ENCODE results near the gene FARP1. TPM values are rescaled to one million over a fixed set of nuclear protein-coding genes. Genes with fewer than 3 reads are reported as not detected.

Gene FARP1
- polyA plus RNA-seq, 2 donors = 2.2 to 2.3 TPM

DNA sequence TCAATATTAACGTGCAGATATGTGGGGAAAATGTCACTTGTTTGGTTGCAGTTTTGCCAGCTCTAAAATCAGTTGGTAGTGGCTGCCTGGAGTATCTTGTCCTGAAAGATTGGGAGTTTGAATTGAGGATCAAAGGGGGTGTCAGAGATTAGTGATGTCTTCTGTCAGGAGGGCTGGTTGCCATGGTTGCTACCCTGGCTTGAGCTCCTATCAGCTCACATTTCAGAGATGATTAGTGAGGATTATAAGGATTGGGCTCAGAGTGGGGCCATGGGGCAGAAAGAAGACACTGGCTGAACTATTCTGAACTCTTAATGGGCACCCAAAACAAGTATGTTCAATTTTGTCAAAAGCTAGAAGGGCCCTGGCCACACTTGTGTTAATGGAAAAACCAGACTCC, 129.7 kb downstream of the FARP1 start:
- H3K4me1 ChIP-seq (ENCODE audit: control insufficient read depth in 2 of 2, insufficient read depth in 2 of 2, low read length in 1 of 2) = no peaks in the 10 kb centered on the region
- H3K27ac ChIP-seq (ENCODE audit: low read depth in 2 of 2, low read length in 1 of 2) = no peak overlapping the region
- no peak overlapping the region for H3K4me3 ChIP-seq (ENCODE audit: low read depth in 1 of 2, low read length in 2 of 2)

DNA sequence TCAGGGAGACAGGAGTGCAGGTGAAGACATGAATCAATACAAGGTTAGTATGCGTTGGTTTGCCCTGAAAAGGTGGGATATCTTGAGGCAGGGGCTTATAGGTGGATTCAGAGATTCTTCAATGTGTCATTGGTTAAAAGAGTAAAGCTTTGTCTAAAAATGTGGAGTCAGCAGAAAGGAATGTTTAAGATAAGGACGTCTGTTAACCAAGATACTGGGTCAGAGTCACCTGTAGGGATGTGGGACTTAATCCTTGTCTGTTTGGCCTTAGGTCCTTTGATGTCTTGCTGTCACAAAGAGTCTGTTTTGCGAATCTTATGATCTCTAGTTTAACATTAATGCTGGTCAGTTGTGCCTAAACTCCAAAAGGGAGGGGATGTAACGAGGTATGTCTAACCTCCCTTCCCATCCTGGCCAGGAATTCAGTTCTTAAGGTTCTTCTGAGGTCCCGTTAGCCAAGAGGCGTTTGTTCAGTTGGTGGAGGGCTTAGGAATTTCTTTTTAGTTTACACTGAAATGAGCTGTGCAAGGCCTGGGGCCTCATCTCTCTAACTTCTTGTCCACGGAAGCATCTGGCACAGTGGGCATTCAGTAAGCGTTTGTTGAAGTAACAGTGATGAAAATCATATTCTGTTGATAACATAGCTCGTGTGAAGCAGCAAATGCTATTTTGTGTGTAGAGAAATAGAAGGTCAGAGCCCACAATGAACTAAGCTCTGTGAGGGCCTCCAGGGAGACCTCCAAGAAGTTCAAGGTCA, 130.4 kb downstream of the FARP1 start:
- H3K4me3 ChIP-seq (ENCODE audit: low read depth in 1 of 2, low read length in 2 of 2) = no peak overlapping the region
- H3K27me3 ChIP-seq (ENCODE audit: control insufficient read depth in 1 of 2, insufficient read depth in 2 of 2, low read length in 2 of 2) = no peaks in the 10 kb centered on the region
- no peak overlapping the region for H3K27ac ChIP-seq (ENCODE audit: low read depth in 2 of 2, low read length in 1 of 2)
- no peaks in the 10 kb centered on the region for H3K9me3 ChIP-seq (ENCODE audit: control insufficient read depth in 2 of 2, insufficient read depth in 1 of 2, low read depth in 1 of 2, low read length in 1 of 2)
- H3K4me1 ChIP-seq (ENCODE audit: control insufficient read depth in 2 of 2, insufficient read depth in 2 of 2, low read length in 1 of 2) = no peaks in the 10 kb centered on the region
- H3K36me3 ChIP-seq (ENCODE audit: control insufficient read depth in 2 of 2, insufficient read depth in 2 of 2, low read length in 1 of 2) = no peaks in the 10 kb centered on the region
- whole genome bisulfite sequencing, 2 donors = 81 to 87% methylated on average over 9 of the region's 9 CpGs

More for the DNA sequence above, 129.7 kb downstream of the FARP1 start:
- WGBS, 2 donors = 63 to 71% methylated on average over 1 of the region's 1 CpG
- Histone ChIP-seq H3K9me3 (ENCODE audit: control insufficient read depth in 2 of 2, insufficient read depth in 1 of 2, low read depth in 1 of 2, low read length in 1 of 2) (no peaks in the 10 kb centered on the region), H3K36me3 (ENCODE audit: control insufficient read depth in 2 of 2, insufficient read depth in 2 of 2, low read length in 1 of 2) (no peaks in the 10 kb centered on the region), H3K27me3 (ENCODE audit: control insufficient read depth in 1 of 2, insufficient read depth in 2 of 2, low read length in 2 of 2) (no peaks in the 10 kb centered on the region)

DNA sequence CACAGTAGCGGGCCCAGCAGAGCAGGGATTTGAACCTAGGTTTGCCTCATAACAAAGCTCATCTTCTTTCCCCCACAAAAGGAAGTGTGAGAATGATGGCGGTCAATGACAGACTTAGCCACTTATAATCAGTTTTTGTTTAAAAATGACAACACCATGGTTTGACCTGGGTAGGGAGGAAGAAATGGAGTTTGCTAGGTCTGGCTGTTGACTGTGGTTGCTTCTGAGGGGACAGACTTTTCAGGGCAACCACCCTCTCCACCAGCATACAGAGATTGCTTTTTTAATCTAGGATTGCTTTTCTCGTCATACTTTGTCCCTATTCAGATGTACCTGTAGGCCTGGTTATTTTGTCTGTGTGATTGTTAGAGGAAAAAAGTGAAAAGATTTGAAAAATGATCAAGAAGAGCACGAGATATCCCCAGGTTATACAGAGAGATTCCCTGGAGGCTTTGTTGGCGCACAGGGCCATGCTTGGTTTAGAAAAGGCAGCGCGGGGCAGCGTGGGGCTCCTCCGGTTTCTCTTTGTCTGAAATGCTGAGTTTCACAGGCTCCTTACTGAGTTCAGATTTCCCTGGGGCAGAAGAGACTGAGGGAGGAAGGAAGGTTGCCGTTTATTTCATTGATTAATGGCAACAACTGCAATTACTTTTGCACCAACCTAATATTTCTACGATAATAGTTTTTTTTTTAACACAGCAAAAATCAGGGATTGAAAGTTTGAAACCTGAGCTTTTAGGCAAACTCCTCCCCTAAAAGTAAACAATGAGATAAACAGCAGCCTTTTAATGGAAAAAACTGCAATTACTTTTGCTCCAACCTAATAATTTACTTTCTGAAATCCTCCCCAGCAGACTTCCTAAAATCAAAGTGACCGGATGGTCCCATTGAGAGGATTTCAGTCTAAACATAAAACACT, 131.2 kb downstream of the FARP1 start:
- no peaks in the 10 kb centered on the region for H3K36me3 ChIP-seq (ENCODE audit: control insufficient read depth in 2 of 2, insufficient read depth in 2 of 2, low read length in 1 of 2)
- no peak overlapping the region for H3K27ac ChIP-seq (ENCODE audit: low read depth in 2 of 2, low read length in 1 of 2)
- H3K9me3 ChIP-seq (ENCODE audit: control insufficient read depth in 2 of 2, insufficient read depth in 1 of 2, low read depth in 1 of 2, low read length in 1 of 2) = no peaks in the 10 kb centered on the region
- WGBS, 2 donors = 67 to 72% methylated on average over 12 of the region's 12 CpGs
- no peak overlapping the region for H3K4me3 ChIP-seq (ENCODE audit: low read depth in 1 of 2, low read length in 2 of 2)
- H3K4me1 ChIP-seq (ENCODE audit: control insufficient read depth in 2 of 2, insufficient read depth in 2 of 2, low read length in 1 of 2) = no peaks in the 10 kb centered on the region
- no peaks in the 10 kb centered on the region for H3K27me3 ChIP-seq (ENCODE audit: control insufficient read depth in 1 of 2, insufficient read depth in 2 of 2, low read length in 2 of 2)

DNA sequence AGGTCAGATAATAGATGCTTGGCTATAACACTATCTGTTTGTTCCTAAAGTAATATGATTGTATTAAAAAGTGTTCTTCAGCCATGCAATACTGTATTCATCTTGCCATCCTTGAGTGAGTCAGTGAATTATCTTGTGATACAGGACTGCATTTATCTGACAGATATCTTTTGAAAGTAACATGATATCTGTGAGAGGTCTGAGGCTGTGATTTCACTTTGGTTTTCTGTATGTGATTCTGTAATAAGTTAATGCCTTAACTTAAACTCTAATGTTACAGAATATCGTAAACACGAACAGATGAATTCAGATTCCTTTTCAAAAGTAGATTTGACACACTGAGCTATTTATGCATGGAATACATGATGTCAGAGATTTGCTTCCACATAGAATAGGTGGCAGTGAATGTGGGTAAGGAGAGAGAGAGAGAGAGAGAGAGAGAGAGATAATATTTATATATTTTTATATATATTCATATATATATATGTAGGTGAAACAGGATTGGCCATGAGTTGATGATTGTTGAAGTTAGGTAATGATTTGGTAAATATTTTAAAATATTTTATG, 132.1 kb downstream of the FARP1 start:
- WGBS, 2 donors = 92 to 95% methylated on average over 2 of the region's 2 CpGs
- H3K4me3 ChIP-seq (ENCODE audit: low read depth in 1 of 2, low read length in 2 of 2) = no peak overlapping the region
- H3K36me3 ChIP-seq (ENCODE audit: control insufficient read depth in 2 of 2, insufficient read depth in 2 of 2, low read length in 1 of 2) = no peaks in the 10 kb centered on the region
- no peaks in the 10 kb centered on the region for H3K27me3 ChIP-seq (ENCODE audit: control insufficient read depth in 1 of 2, insufficient read depth in 2 of 2, low read length in 2 of 2)
- peaks cover 2 to 3% of the 10 kb centered on the region in 2 donors for H3K4me1 ChIP-seq (ENCODE audit: control insufficient read depth in 2 of 2, insufficient read depth in 2 of 2, low read length in 1 of 2)
- H3K9me3 ChIP-seq (ENCODE audit: control insufficient read depth in 2 of 2, insufficient read depth in 1 of 2, low read depth in 1 of 2, low read length in 1 of 2) = no peaks in the 10 kb centered on the region
- no peak overlapping the region for H3K27ac ChIP-seq (ENCODE audit: low read depth in 2 of 2, low read length in 1 of 2)

DNA sequence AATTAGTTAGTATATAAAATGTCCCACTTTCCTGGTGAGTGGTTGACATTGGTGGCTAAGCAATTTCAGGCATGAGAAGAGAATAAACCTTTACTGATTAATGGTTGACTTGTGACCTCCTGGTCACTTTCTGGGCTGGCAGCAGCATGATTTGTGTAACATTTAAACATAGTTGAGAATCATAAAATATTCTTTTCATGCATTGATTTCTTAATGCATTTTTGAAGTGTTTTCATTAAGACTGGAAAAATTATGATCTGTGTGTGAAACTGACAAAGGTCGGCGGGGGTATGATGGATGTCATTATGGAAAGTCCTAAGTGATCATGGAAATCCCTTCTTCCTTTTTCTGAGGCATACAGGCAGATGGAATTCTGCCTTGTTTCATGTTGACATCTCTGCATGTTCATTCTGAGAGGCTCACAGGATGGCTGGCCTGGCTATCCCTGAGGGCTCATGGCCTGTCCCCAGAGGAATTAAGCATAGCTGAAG, 132.8 kb downstream of the FARP1 start:
- no peak overlapping the region for H3K27ac ChIP-seq (ENCODE audit: low read depth in 2 of 2, low read length in 1 of 2)
- H3K4me1 ChIP-seq (ENCODE audit: control insufficient read depth in 2 of 2, insufficient read depth in 2 of 2, low read length in 1 of 2) = peaks cover 2 to 3% of the 10 kb centered on the region in 2 donors
- H3K36me3 ChIP-seq (ENCODE audit: control insufficient read depth in 2 of 2, insufficient read depth in 2 of 2, low read length in 1 of 2) = no peaks in the 10 kb centered on the region

DNA sequence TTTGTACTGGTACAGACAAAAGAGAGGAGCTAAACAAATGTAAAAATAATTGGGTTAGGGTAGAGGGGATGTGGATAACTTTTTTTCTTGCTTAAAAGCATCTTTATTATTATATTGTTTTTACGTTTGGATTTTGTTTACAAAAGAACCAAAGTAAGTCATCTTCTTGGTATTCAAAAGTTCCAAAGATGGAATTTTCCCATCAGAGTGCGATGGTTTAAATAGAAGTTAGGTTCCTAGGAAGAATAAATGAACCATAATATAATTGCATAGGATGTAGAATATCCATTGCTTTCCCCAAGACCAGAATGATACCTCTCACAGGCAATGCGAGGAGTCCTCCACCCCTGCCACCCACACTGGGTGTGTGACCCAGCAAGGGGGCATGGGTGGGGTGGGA, 133.6 kb downstream of the FARP1 start:
- WGBS, 2 donors = 76 to 79% methylated on average over 3 of the region's 3 CpGs
- Histone ChIP-seq H3K4me3 (ENCODE audit: low read depth in 1 of 2, low read length in 2 of 2) (no peak overlapping the region), H3K27me3 (ENCODE audit: control insufficient read depth in 1 of 2, insufficient read depth in 2 of 2, low read length in 2 of 2) (no peaks in the 10 kb centered on the region), H3K4me1 (ENCODE audit: control insufficient read depth in 2 of 2, insufficient read depth in 2 of 2, low read length in 1 of 2) (peaks cover 2 to 3% of the 10 kb centered on the region in 2 donors), H3K9me3 (ENCODE audit: control insufficient read depth in 2 of 2, insufficient read depth in 1 of 2, low read depth in 1 of 2, low read length in 1 of 2) (no peaks in the 10 kb centered on the region), H3K27ac (ENCODE audit: low read depth in 2 of 2, low read length in 1 of 2) (no peak overlapping the region), H3K36me3 (ENCODE audit: control insufficient read depth in 2 of 2, insufficient read depth in 2 of 2, low read length in 1 of 2) (no peaks in the 10 kb centered on the region)

More for the DNA sequence above, 132.8 kb downstream of the FARP1 start:
- Histone ChIP-seq H3K9me3 (ENCODE audit: control insufficient read depth in 2 of 2, insufficient read depth in 1 of 2, low read depth in 1 of 2, low read length in 1 of 2) (no peaks in the 10 kb centered on the region), H3K4me3 (ENCODE audit: low read depth in 1 of 2, low read length in 2 of 2) (no peak overlapping the region), H3K27me3 (ENCODE audit: control insufficient read depth in 1 of 2, insufficient read depth in 2 of 2, low read length in 2 of 2) (no peaks in the 10 kb centered on the region)
- WGBS, 2 donors = 78 to 86% methylated on average over 2 of the region's 2 CpGs

DNA sequence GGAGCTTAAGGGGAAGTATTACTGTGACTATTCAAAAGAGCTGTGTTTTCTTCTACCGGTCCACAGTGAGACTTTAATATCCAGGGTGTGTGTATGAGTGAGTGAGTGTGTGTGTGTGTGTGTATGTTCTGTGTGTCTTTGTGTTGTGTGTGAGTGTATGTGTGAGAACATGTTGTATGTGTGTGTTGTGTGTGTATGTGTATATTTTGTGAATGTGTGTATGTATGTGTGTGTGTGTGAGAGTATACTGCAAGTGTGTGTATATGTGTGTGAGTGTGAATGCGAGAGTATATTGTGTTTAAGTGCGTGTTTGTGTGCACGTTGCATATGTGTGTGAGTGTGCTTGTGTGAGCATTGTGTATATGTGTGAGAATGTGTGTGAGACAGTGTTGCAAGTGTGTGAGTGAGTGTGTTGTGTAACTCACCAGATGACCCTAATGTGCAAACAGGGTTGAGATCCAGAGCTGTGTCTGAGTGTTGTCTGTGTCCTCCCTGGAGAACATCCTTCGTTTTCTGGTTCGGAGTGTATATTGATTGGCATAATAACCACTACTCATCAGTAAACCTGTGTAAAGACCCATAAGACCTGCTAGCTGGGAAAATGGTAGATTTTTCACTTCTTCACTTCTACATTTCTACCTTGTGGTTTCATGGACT, 135.3 kb downstream of the FARP1 start:
- H3K9me3 ChIP-seq (ENCODE audit: control insufficient read depth in 2 of 2, insufficient read depth in 1 of 2, low read depth in 1 of 2, low read length in 1 of 2) = no peaks in the 10 kb centered on the region
- H3K4me3 ChIP-seq (ENCODE audit: low read depth in 1 of 2, low read length in 2 of 2) = no peak overlapping the region
- H3K4me1 ChIP-seq (ENCODE audit: control insufficient read depth in 2 of 2, insufficient read depth in 2 of 2, low read length in 1 of 2) = peaks cover 2 to 3% of the 10 kb centered on the region in 2 donors
- H3K27me3 ChIP-seq (ENCODE audit: control insufficient read depth in 1 of 2, insufficient read depth in 2 of 2, low read length in 2 of 2) = no peaks in the 10 kb centered on the region
- H3K36me3 ChIP-seq (ENCODE audit: control insufficient read depth in 2 of 2, insufficient read depth in 2 of 2, low read length in 1 of 2) = no peaks in the 10 kb centered on the region
- 94 to 96% methylated on average over 6 of the region's 6 CpGs for WGBS, 2 donors
- no peak overlapping the region for H3K27ac ChIP-seq (ENCODE audit: low read depth in 2 of 2, low read length in 1 of 2)

DNA sequence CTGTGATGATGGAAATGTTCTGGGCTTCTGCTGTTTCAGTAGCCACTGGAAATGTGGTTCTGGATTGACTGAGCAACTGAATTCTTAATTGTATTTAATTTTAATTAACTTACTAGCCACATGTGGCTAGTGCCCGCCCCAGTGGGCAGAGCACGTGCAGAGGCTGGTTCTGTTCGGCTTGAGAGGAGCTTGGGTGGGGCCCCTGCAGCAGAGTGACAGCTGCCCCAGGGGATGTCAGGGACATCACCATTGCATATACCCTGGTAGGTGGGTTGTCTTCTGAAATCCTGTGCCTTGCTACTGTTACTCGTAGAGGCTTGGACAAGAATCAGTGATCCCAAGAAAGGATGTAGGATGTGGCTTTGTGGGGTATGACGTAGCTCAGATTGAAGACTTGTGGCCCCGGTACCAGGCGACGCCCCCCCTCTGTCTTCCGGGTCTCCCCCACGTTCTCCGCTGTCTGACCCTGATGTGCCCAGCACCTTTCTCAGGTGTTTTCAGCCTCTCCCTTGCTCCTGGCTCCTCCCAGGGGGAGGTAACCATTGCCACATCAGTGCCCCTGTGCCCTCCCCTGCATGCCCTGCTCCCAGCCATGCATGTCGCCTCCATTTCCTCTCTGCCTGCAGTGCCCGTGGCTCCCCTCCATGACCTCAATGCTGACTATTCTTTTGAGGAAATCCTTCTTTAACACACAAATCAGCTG, 136.7 kb downstream of the FARP1 start:
- Histone ChIP-seq H3K36me3 (ENCODE audit: control insufficient read depth in 2 of 2, insufficient read depth in 2 of 2, low read length in 1 of 2) (no peaks in the 10 kb centered on the region), H3K9me3 (ENCODE audit: control insufficient read depth in 2 of 2, insufficient read depth in 1 of 2, low read depth in 1 of 2, low read length in 1 of 2) (no peaks in the 10 kb centered on the region), H3K27ac (ENCODE audit: low read depth in 2 of 2, low read length in 1 of 2) (no peak overlapping the region), H3K27me3 (ENCODE audit: control insufficient read depth in 1 of 2, insufficient read depth in 2 of 2, low read length in 2 of 2) (no peaks in the 10 kb centered on the region), H3K4me3 (ENCODE audit: low read depth in 1 of 2, low read length in 2 of 2) (no peak overlapping the region), H3K4me1 (ENCODE audit: control insufficient read depth in 2 of 2, insufficient read depth in 2 of 2, low read length in 1 of 2) (peaks cover 2 to 3% of the 10 kb centered on the region in 2 donors)
- WGBS, 2 donors = 64 to 68% methylated on average over 13 of the region's 13 CpGs

DNA sequence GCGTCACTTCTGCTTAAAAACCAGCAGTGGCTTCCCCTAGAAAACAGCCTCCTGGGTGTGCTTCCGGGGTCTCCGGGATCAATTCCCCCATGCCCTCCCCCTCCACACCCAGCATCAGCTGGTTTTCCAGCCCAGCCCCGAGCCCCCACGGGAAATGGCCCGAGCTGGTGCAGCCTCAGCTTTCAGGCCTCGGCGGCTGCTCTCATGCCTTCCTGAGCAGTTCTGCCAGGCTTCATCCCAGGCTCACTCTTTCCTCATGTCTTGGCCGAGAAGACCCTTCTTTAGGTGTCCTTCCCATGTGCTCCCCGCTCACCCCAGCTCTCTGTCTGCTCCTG, 137.2 kb downstream of the FARP1 start:
- Histone ChIP-seq H3K9me3 (ENCODE audit: control insufficient read depth in 2 of 2, insufficient read depth in 1 of 2, low read depth in 1 of 2, low read length in 1 of 2) (no peaks in the 10 kb centered on the region), H3K4me3 (ENCODE audit: low read depth in 1 of 2, low read length in 2 of 2) (no peak overlapping the region), H3K27me3 (ENCODE audit: control insufficient read depth in 1 of 2, insufficient read depth in 2 of 2, low read length in 2 of 2) (no peaks in the 10 kb centered on the region), H3K27ac (ENCODE audit: low read depth in 2 of 2, low read length in 1 of 2) (no peak overlapping the region), H3K36me3 (ENCODE audit: control insufficient read depth in 2 of 2, insufficient read depth in 2 of 2, low read length in 1 of 2) (no peaks in the 10 kb centered on the region), H3K4me1 (ENCODE audit: control insufficient read depth in 2 of 2, insufficient read depth in 2 of 2, low read length in 1 of 2) (peaks cover 2 to 3% of the 10 kb centered on the region in 2 donors)
- WGBS, 2 donors = 58 to 59% methylated on average over 10 of the region's 10 CpGs
